ENCODE measurements around the gene WDR86. TPM values are rescaled to one million over a fixed set of nuclear protein-coding genes. Genes with fewer than 3 reads are reported as not detected.

WDR86 gene
- total and polyA plus RNA-seq, 2 of the 8 experiments (the other 6 are each of a cell fraction or from before 2014, with no cell fraction given): 12.7 to 15.8 TPM

DNA sequence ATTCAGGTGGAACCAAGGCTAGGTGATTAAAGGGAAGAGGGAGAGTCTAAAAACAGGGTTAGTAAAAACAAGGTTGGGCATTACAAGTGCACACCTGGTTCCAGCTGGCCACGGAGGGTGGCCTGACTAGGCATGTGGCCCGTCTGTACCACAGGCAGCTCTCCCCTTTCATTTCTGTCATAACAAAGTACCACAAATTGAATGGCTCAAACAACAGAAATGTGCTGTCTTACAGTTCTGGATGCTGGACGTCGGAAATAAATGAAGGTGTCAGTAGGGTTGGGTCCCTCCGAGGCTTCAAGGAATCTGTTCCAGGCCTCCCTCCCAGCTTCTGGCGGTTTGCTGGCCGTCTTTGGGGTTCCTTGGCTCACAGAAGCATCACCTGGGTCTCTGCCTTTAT is 13.4 kb upstream of the WDR86 start (continued):
- TF ChIP-seq, protein P1, sequence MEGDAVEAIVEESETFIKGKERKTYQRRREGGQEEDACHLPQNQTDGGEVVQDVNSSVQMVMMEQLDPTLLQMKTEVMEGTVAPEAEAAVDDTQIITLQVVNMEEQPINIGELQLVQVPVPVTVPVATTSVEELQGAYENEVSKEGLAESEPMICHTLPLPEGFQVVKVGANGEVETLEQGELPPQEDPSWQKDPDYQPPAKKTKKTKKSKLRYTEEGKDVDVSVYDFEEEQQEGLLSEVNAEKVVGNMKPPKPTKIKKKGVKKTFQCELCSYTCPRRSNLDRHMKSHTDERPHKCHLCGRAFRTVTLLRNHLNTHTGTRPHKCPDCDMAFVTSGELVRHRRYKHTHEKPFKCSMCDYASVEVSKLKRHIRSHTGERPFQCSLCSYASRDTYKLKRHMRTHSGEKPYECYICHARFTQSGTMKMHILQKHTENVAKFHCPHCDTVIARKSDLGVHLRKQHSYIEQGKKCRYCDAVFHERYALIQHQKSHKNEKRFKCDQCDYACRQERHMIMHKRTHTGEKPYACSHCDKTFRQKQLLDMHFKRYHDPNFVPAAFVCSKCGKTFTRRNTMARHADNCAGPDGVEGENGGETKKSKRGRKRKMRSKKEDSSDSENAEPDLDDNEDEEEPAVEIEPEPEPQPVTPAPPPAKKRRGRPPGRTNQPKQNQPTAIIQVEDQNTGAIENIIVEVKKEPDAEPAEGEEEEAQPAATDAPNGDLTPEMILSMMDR (IDR thresholded peaks at IDR 0.05; ENCODE audit: control extremely low read depth in 1 of 3, insufficient read depth in 1 of 3, low read depth in 1 of 3, low read length in 3 of 3): no peak
- TF ChIP-seq SAP30 (IDR thresholded peaks at IDR 0.05; ENCODE audit: insufficient read depth, insufficient replicate concordance, low read length) (no peak), TEAD4 (IDR thresholded peaks at IDR 0.05; ENCODE audit: low read depth, low read length) (no peak), ASH2L (IDR thresholded peaks at IDR 0.05; ENCODE audit: low read length) (no peak), SP1 (IDR thresholded peaks at IDR 0.05; ENCODE audit: low read depth, low read length) (no peak), SUZ12 (IDR thresholded peaks at IDR 0.05; ENCODE audit: low read length) (no peak), SRF (IDR thresholded peaks at IDR 0.05; ENCODE audit: low read depth, low read length) (no peak)
